ENCODE measurements around the gene TDP2.

- TF ChIP-seq CTCF (IDR thresholded peaks at IDR 0.05) (no peak), REST (IDR thresholded peaks at IDR 0.05; ENCODE audit: insufficient read depth in 1 of 2, low read depth in 2 of 2, low read length in 1 of 2) (no peak), POLR2AphosphoS5 (IDR thresholded peaks at IDR 0.05; ENCODE audit: low read depth, low read length) (no peak)
Observed at GRCh38 chr6:24640166-24640565, 26.5 kb downstream of the TDP2 start.
